ENCODE results near the gene CELF2.

- TF ChIP-seq POLR2A (IDR thresholded peaks at IDR 0.05) (no peak), EP300 (IDR thresholded peaks at IDR 0.05) (no peak), CTCF (IDR thresholded peaks at IDR 0.05) (no peak)
Measured at GRCh38 chr10:11354823-11355222, 337.2 kb downstream of the CELF2 start.

Measured in sigmoid colon (tissue), 4 donors.